Calu3 (cell line): Measurements from ENCODE around the gene OR5H1. TPM values are rescaled to one million over a fixed set of nuclear protein-coding genes. Genes with fewer than 3 reads are reported as not detected.

ENCODE experiments used
- BruUV-seq: library from RNA; stranded (reverse); fragments of 400-500 nt; replicated peaks from 2 replicates; lab custom pipeline; 2021; lab: Mats Ljungman, UMichigan
- CTCF ChIA-PET: fragments of 300-600 bp; sonication (Branson Sonifier 250); formaldehyde crosslinking; loops from one replicate; lab custom pipeline; 2022; ENCODE audit warnings: antibody characterized with exemption; lab: Charles Lee
- DNase-seq: peaks from one replicate; pipeline ENCODE4 v3.0.0; 2022
- H3K27ac Mint-ChIP-seq: one replicate; pipeline ENCODE4 v1.8.0; 2022; ENCODE audit warnings: mixed read lengths; ENCODE audit not compliant: unreplicated experiment
- H3K27me3 Mint-ChIP-seq: one replicate; pipeline ENCODE4 v1.8.0; 2022; ENCODE audit warnings: mixed read lengths; ENCODE audit not compliant: unreplicated experiment
- H3K36me3 Mint-ChIP-seq: one replicate; pipeline ENCODE4 v1.8.0; 2022; ENCODE audit warnings: mild to moderate bottlenecking, moderate library complexity, mixed read lengths; ENCODE audit not compliant: insufficient read depth, unreplicated experiment
- H3K4me1 Mint-ChIP-seq: one replicate; pipeline ENCODE4 v1.8.0; 2022; ENCODE audit warnings: mild to moderate bottlenecking, low read depth, mixed read lengths; ENCODE audit not compliant: unreplicated experiment
- H3K4me3 Mint-ChIP-seq: one replicate; pipeline ENCODE4 v1.8.0; 2022; ENCODE audit warnings: mild to moderate bottlenecking, low read depth, moderate library complexity, mixed read lengths; ENCODE audit not compliant: unreplicated experiment
- H3K9me3 Mint-ChIP-seq: one replicate; pipeline ENCODE4 v1.8.0; 2022; ENCODE audit warnings: low read depth, mixed read lengths; ENCODE audit not compliant: unreplicated experiment
- intact Hi-C: fragments of 100-400 bp; cut with micrococcal nuclease; formaldehyde crosslinking; loops from one replicate; pipeline ENCODE4 v1.10.0; 2022; ENCODE audit not compliant: unreplicated experiment
- total RNA-seq: library from RNA; stranded (reverse); gene quantifications from 2 replicates; pipeline ENCODE4 v1.2.3, GENCODE V29; 2022
- TF ChIP-seq, protein P1 (sequence below): fragments of 200-600 bp; IDR thresholded peaks from one replicate; pipeline ENCODE4 v1.8.0; 2022; ENCODE audit warnings: antibody characterized with exemption; ENCODE audit not compliant: unreplicated experiment

OR5H1 gene
- total RNA-seq, 1 experiment from 2014 or later: not detected

DNA sequence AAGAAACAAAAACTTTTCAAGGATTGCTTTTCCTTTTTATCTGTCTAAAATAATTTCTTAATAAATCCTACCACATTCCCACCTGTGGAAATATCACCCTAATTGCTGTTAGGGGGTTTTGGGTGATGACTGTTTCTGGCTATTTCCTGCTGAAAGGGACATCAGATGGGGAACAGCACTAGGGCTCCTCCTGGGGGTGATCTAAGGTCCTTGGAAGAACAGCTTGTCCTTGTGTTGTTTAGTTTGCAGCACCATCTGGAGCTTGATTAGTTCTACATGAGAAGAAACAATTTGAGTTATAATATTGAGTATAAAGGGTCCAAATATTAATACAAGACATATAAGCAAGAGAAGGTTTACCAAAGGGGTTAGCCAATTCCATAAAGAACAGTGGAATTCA lies 54.7 kb downstream of the OR5H1 start:
- Mint-ChIP-seq H3K9me3 (no peaks in the 10 kb centered on the region), H3K36me3 (no peaks in the 10 kb centered on the region), H3K4me1 (no peaks in the 10 kb centered on the region), H3K27me3 (peaks cover 18% of the 10 kb centered on the region), H3K27ac (no peak overlapping the region), H3K4me3 (no peak overlapping the region)
- TF ChIP-seq, protein P1, sequence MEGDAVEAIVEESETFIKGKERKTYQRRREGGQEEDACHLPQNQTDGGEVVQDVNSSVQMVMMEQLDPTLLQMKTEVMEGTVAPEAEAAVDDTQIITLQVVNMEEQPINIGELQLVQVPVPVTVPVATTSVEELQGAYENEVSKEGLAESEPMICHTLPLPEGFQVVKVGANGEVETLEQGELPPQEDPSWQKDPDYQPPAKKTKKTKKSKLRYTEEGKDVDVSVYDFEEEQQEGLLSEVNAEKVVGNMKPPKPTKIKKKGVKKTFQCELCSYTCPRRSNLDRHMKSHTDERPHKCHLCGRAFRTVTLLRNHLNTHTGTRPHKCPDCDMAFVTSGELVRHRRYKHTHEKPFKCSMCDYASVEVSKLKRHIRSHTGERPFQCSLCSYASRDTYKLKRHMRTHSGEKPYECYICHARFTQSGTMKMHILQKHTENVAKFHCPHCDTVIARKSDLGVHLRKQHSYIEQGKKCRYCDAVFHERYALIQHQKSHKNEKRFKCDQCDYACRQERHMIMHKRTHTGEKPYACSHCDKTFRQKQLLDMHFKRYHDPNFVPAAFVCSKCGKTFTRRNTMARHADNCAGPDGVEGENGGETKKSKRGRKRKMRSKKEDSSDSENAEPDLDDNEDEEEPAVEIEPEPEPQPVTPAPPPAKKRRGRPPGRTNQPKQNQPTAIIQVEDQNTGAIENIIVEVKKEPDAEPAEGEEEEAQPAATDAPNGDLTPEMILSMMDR: no peak
- CTCF ChIA-PET: no interaction called here
- intact Hi-C loops: loop anchor here (1.0 to 5.0 kb wide), 2 partner anchors 142 to 146 kb away; no protein-coding TSS in a partner anchor
- BruUV-seq: no TSS peak
- DNase-seq: no peak

Other genes with a start within 250 kb of the OR5H1 start
- gene RIOX2, start 158.3 kb upstream of the OR5H1 start, total RNA-seq: 32.1 and 36.3 TPM in 2 replicates
- not detected in 2 replicates for gene GABRR3, start 95.4 kb upstream of the OR5H1 start, total RNA-seq
- not detected in 2 replicates for gene OR5AC2, start 43.5 kb upstream of the OR5H1 start, total RNA-seq
- 0.05 TPM in 1 of 2 replicates, not detected in the other for gene OR5H14, start 16.8 kb downstream of the OR5H1 start, total RNA-seq
- not detected in 2 replicates for gene OR5H15, start 36.0 kb downstream of the OR5H1 start, total RNA-seq
- not detected in 2 replicates for gene OR5H6, start 133.5 kb downstream of the OR5H1 start, total RNA-seq
- not detected in 2 replicates for gene OR5H2, start 151.8 kb downstream of the OR5H1 start, total RNA-seq
- gene OR5K4, start 223.1 kb downstream of the OR5H1 start, total RNA-seq: not detected in 2 replicates